ENCODE results near the gene ZNF224.

Gene ZNF224

GRCh38 chr19:44131955-44132354 lies 37.8 kb downstream of the ZNF224 start:
- no peak for DNase-seq (ENCODE audit: low read depth)

GRCh38 chr19:44141191-44142058 lies 47.3 kb downstream of the ZNF224 start, which contains the start of gene ZNF234:
Gene ZNF234, plus strand, starts transcription at chr19:44141554. Its CDS starts 3,079 bp downstream, at chr19:44144633.
- DNase-seq (ENCODE audit: low read depth), result peak; percentile 46

- no peak for DNase-seq (ENCODE audit: low read depth)
These were observed 47.9 kb downstream of the ZNF224 start for GRCh38 chr19:44142059-44142433.

- DNase-seq (ENCODE audit: low read depth), result no peak
These were observed 55.6 kb downstream of the ZNF224 start for GRCh38 chr19:44149776-44150175.

- no peak for DNase-seq (ENCODE audit: low read depth)
These were observed 57.3 kb downstream of the ZNF224 start for GRCh38 chr19:44151491-44151890.

- DNase-seq (ENCODE audit: low read depth), result no peak
These were observed 62.3 kb downstream of the ZNF224 start for GRCh38 chr19:44156475-44156874.

All from fibroblast of the conjunctiva (primary cell).